Neural progenitor cell (in vitro differentiated cells): Measurements from ENCODE around the gene NKG7. TPM values are rescaled to one million over a fixed set of nuclear protein-coding genes. Genes with fewer than 3 reads are reported as not detected.

ENCODE experiments used
- DNase-seq: peaks from one replicate; pipeline ENCODE4 v3.0.0-alpha.2; 2016; ENCODE audit warnings: low spot score
- H2AFZ ChIP-seq: fragments of 200-600 bp; sonication (generic); replicated peaks from 2 replicates; pipeline ENCODE4 v1.6.1; 2016; ENCODE audit warnings: antibody characterized with exemption
- H3F3A ChIP-seq: fragments of 200-600 bp; sonication (generic); 2 replicates; pipeline ENCODE4 v1.6.1; 2016; ENCODE audit warnings: antibody characterized with exemption, low read depth
- H3K27ac ChIP-seq: fragments of 200-600 bp; sonication (generic); 2 replicates; pipeline ENCODE4 v1.5.1; 2016; ENCODE audit warnings: mild to moderate bottlenecking
- H3K27me3 ChIP-seq: fragments of 200-600 bp; sonication (generic); 2 replicates; pipeline ENCODE4 v1.6.1; 2016; ENCODE audit warnings: mild to moderate bottlenecking, moderate library complexity
- H3K36me3 ChIP-seq: fragments of 200-600 bp; sonication (generic); 2 replicates; pipeline ENCODE4 v1.5.1; 2016
- H3K4me1 ChIP-seq: fragments of 200-600 bp; sonication (generic); 2 replicates; pipeline ENCODE4 v1.6.1; 2016; ENCODE audit warnings: mixed run types
- H3K4me2 ChIP-seq: fragments of 200-600 bp; sonication (generic); 2 replicates; pipeline ENCODE4 v1.6.1; 2016
- H3K4me3 ChIP-seq: fragments of 200-600 bp; sonication (generic); 2 replicates; pipeline ENCODE4 v1.5.1; 2016
- H3K79me2 ChIP-seq: fragments of 200-600 bp; sonication (generic); 2 replicates; pipeline ENCODE4 v1.6.1; 2016; ENCODE audit warnings: low read depth
- H3K9ac ChIP-seq: fragments of 200-600 bp; sonication (generic); 2 replicates; pipeline ENCODE4 v1.6.1; 2016
- H3K9me3 ChIP-seq: fragments of 200-600 bp; sonication (generic); 2 replicates; pipeline ENCODE4 v1.5.1; 2016; ENCODE audit warnings: low read depth
- H4K20me1 ChIP-seq: fragments of 200-600 bp; sonication (generic); 2 replicates; pipeline ENCODE4 v1.6.1; 2016; ENCODE audit warnings: low read depth
- H3K27ac Mint-ChIP-seq: 3 replicates; pipeline ENCODE4 v1.8.0; 2021; ENCODE audit warnings: mixed read lengths
- H3K27me3 Mint-ChIP-seq: 2 replicates; pipeline ENCODE4 v1.8.0; 2022; ENCODE audit warnings: low read depth, mild to moderate bottlenecking, inconsistent platforms, moderate library complexity, mixed read lengths; ENCODE audit not compliant: insufficient read depth
- H3K36me3 Mint-ChIP-seq: 3 replicates; pipeline ENCODE4 v1.8.0; 2021; ENCODE audit warnings: mixed read lengths
- H3K4me1 Mint-ChIP-seq: 3 replicates; pipeline ENCODE4 v1.8.0; 2021; ENCODE audit warnings: mixed read lengths
- H3K4me3 Mint-ChIP-seq: 3 replicates; pipeline ENCODE4 v1.8.0; 2021; ENCODE audit warnings: mild to moderate bottlenecking, moderate library complexity, mixed read lengths
- H3K9me3 Mint-ChIP-seq: 3 replicates; pipeline ENCODE4 v1.8.0; 2020; ENCODE audit warnings: mixed read lengths
- CTCF ChIP-seq: fragments of 200-600 bp; sonication (generic); IDR thresholded peaks from 2 replicates; pipeline ENCODE4 v1.5.1; 2017; ENCODE audit warnings: antibody characterized with exemption, mild to moderate bottlenecking
- EZH2 ChIP-seq: fragments of 200-600 bp; sonication (generic); IDR thresholded peaks from 2 replicates; pipeline ENCODE4 v1.6.1; 2017; ENCODE audit warnings: antibody characterized with exemption, mild to moderate bottlenecking, moderate library complexity
- EZH2phosphoT487 ChIP-seq: fragments of 200-600 bp; sonication (generic); IDR thresholded peaks from 2 replicates; pipeline ENCODE4 v1.6.1; 2017; ENCODE audit warnings: antibody characterized with exemption
- total RNA-seq: library from RNA; depleted of rRNA; stranded (reverse); fragments of >200 nt; gene quantifications from 2 replicates; pipeline ENCODE4 v1.2.3, GENCODE V29; 2015; ENCODE audit warnings: low replicate concordance

NKG7 gene
- total RNA-seq, 1 donor from 2014 or later, result not detected

GRCh38 chr19:51337861-51338562 is 34.4 kb downstream of the NKG7 start:
- Mint-ChIP-seq H3K4me3 (peak overlapping the region; percentile 93), H3K27ac (no peak overlapping the region), H3K4me1 (peaks cover 8% of the 10 kb centered on the region), H3K9me3 (no peaks in the 10 kb centered on the region), H3K36me3 (no peaks in the 10 kb centered on the region), H3K27me3 (peaks cover 3% of the 10 kb centered on the region)
- H3F3A ChIP-seq, result peaks cover 6% of the 10 kb centered on the region
- TF ChIP-seq EZH2 (no peak), EZH2phosphoT487 (no peak), CTCF (no peak)
- H3K79me2 ChIP-seq, result no peaks in the 10 kb centered on the region
- peak overlapping the region; percentile 74 for H3K4me2 ChIP-seq
- H3K9me3 ChIP-seq, result no peaks in the 10 kb centered on the region
- H3K4me1 ChIP-seq, result peaks cover 4% of the 10 kb centered on the region
- peaks cover 24% of the 10 kb centered on the region for H3K27me3 ChIP-seq
- no peak overlapping the region for H3K27ac ChIP-seq
- H3K36me3 ChIP-seq, result no peaks in the 10 kb centered on the region
- H3K9ac ChIP-seq, result no peak overlapping the region
- peak overlapping the region; percentile 85 for H3K4me3 ChIP-seq
- DNase-seq, result no peak
- H4K20me1 ChIP-seq, result no peaks in the 10 kb centered on the region
- H2AFZ ChIP-seq, result no peak overlapping the region

GRCh38 chr19:51337141-51337860 is 35.2 kb downstream of the NKG7 start:
- peaks cover 6% of the 10 kb centered on the region for H3F3A ChIP-seq
- peak overlapping the region; percentile 67 for H3K4me3 Mint-ChIP-seq
- no peaks in the 10 kb centered on the region for H4K20me1 ChIP-seq
- H3K36me3 ChIP-seq, result no peaks in the 10 kb centered on the region
- no peak overlapping the region for H3K27ac ChIP-seq
- peaks cover 4% of the 10 kb centered on the region for H3K4me1 ChIP-seq
- H3K4me2 ChIP-seq, result no peak overlapping the region
- no peaks in the 10 kb centered on the region for H3K36me3 Mint-ChIP-seq
- no peak for DNase-seq
- no peak overlapping the region for H3K9ac ChIP-seq
- TF ChIP-seq CTCF (no peak), EZH2 (no peak), EZH2phosphoT487 (no peak)
- H3K27ac Mint-ChIP-seq, result no peak overlapping the region
- H3K27me3 Mint-ChIP-seq, result no peaks in the 10 kb centered on the region
- no peaks in the 10 kb centered on the region for H3K79me2 ChIP-seq
- no peaks in the 10 kb centered on the region for H3K9me3 ChIP-seq
- H2AFZ ChIP-seq, result no peak overlapping the region
- no peaks in the 10 kb centered on the region for H3K9me3 Mint-ChIP-seq
- peaks cover 8% of the 10 kb centered on the region for H3K4me1 Mint-ChIP-seq
- H3K27me3 ChIP-seq, result peaks cover 23% of the 10 kb centered on the region
- no peak overlapping the region for H3K4me3 ChIP-seq

GRCh38 chr19:51333836-51334460 is 38.5 kb downstream of the NKG7 start:
- H3K27me3 ChIP-seq, result no peaks in the 10 kb centered on the region
- H3K4me1 ChIP-seq, result no peaks in the 10 kb centered on the region
- no peaks in the 10 kb centered on the region for H3K36me3 ChIP-seq
- Mint-ChIP-seq H3K36me3 (peaks cover 17% of the 10 kb centered on the region), H3K27ac (no peak overlapping the region), H3K27me3 (peaks cover 4% of the 10 kb centered on the region), H3K4me3 (no peak overlapping the region), H3K4me1 (peaks cover 4% of the 10 kb centered on the region), H3K9me3 (no peaks in the 10 kb centered on the region)
- H3K79me2 ChIP-seq, result no peaks in the 10 kb centered on the region
- H3K9me3 ChIP-seq, result no peaks in the 10 kb centered on the region
- H3K9ac ChIP-seq, result no peak overlapping the region
- DNase-seq, result no peak
- H3K4me3 ChIP-seq, result no peak overlapping the region
- no peaks in the 10 kb centered on the region for H3F3A ChIP-seq
- no peaks in the 10 kb centered on the region for H4K20me1 ChIP-seq
- TF ChIP-seq EZH2phosphoT487 (no peak), CTCF (no peak), EZH2 (no peak)
- no peak overlapping the region for H3K27ac ChIP-seq
- H2AFZ ChIP-seq, result no peak overlapping the region
- no peak overlapping the region for H3K4me2 ChIP-seq
